Activated CD4-positive, alpha-beta T cell treated with anti-CD3 and anti-CD28 coated beads, Interleukin-2, amount 10 ng/mL, durations not matched to agents 24 days and 14 days (primary cell): Measurements from ENCODE around the gene LZTS3. TPM values are rescaled to one million over a fixed set of nuclear protein-coding genes. Genes with fewer than 3 reads are reported as not detected.
"Not testable (repeated sequence)": the region's sequence is repeated elsewhere in the genome, so short reads cannot be mapped to it uniquely, and the experiment has no call there.

ENCODE experiments used
- DNase-seq: peaks from one replicate; pipeline ENCODE4 v3.0.0; 2022
- H3K27ac Mint-ChIP-seq: one replicate; pipeline ENCODE4 v1.8.0; 2022; ENCODE audit warnings: mild to moderate bottlenecking, mixed read lengths
- H3K27me3 Mint-ChIP-seq: one replicate; pipeline ENCODE4 v1.8.0; 2022; ENCODE audit warnings: mixed read lengths
- H3K36me3 Mint-ChIP-seq: one replicate; pipeline ENCODE4 v1.8.0; 2022; ENCODE audit warnings: low read depth, mild to moderate bottlenecking, mixed read lengths
- H3K4me1 Mint-ChIP-seq: one replicate; pipeline ENCODE4 v1.8.0; 2021; ENCODE audit warnings: mixed read lengths
- H3K4me3 Mint-ChIP-seq: one replicate; pipeline ENCODE4 v1.8.0; 2022; ENCODE audit warnings: mild to moderate bottlenecking, moderate library complexity, mixed read lengths
- H3K9me3 Mint-ChIP-seq: one replicate; pipeline ENCODE4 v1.8.0; 2021; ENCODE audit warnings: mixed read lengths
- intact Hi-C: fragments of 100-400 bp; cut with micrococcal nuclease; formaldehyde crosslinking; loops from one replicate; pipeline ENCODE4 v1.15.1; 2023
- total RNA-seq: library from RNA; stranded (reverse); gene quantifications from 2 replicates; pipeline ENCODE4 v1.2.3, GENCODE V29; 2022

The LZTS3 gene
- total RNA-seq, 1 donor from 2014 or later = 0.54 TPM

GRCh38 chr20:3202965-3203314, 29.6 kb upstream of the LZTS3 start:
- H3K27me3 Mint-ChIP-seq = no peaks in the 10 kb centered on the region
- intact Hi-C loops = loop anchor here (5.0 kb wide), 1 partner anchor 46 kb away; the partner anchor contains the start of genes FASTKD5 and UBOX5
- peak overlapping the region; percentile 97 for H3K27ac Mint-ChIP-seq
- H3K36me3 Mint-ChIP-seq = peaks cover 32% of the 10 kb centered on the region
- H3K4me3 Mint-ChIP-seq = peak overlapping the region; percentile 97
- H3K4me1 Mint-ChIP-seq = peaks cover 11% of the 10 kb centered on the region
- no peaks in the 10 kb centered on the region for H3K9me3 Mint-ChIP-seq
- DNase-seq = no peak

GRCh38 chr20:3199976-3200755, 26.8 kb upstream of the LZTS3 start:
- Mint-ChIP-seq H3K27ac (no peak overlapping the region), H3K27me3 (no peaks in the 10 kb centered on the region), H3K36me3 (peaks cover 52% of the 10 kb centered on the region), H3K9me3 (no peaks in the 10 kb centered on the region), H3K4me1 (peaks cover 17% of the 10 kb centered on the region), H3K4me3 (no peak overlapping the region)
- intact Hi-C loops = loop anchor here (5.0 kb wide), 1 partner anchor 43 kb away; the partner anchor contains the start of genes FASTKD5 and UBOX5
- no peak for DNase-seq

GRCh38 chr20:3199206-3199605, 25.9 kb upstream of the LZTS3 start:
- Mint-ChIP-seq H3K27me3 (no peaks in the 10 kb centered on the region), H3K36me3 (peaks cover 54% of the 10 kb centered on the region), H3K27ac (peak overlapping the region; percentile 19), H3K9me3 (no peaks in the 10 kb centered on the region), H3K4me1 (peaks cover 16% of the 10 kb centered on the region), H3K4me3 (no peak overlapping the region)
- intact Hi-C loops = no loop called here
- DNase-seq = no peak

GRCh38 chr20:3195590-3196237, 22.4 kb upstream of the LZTS3 start:
- intact Hi-C loops = no loop called here
- Mint-ChIP-seq H3K36me3 (peaks cover 68% of the 10 kb centered on the region), H3K9me3 (no peaks in the 10 kb centered on the region), H3K4me3 (no peak overlapping the region), H3K4me1 (peaks cover 9% of the 10 kb centered on the region), H3K27me3 (no peaks in the 10 kb centered on the region), H3K27ac (peak overlapping the region; percentile 34)
- no peak for DNase-seq

GRCh38 chr20:3194617-3195280, 21.4 kb upstream of the LZTS3 start:
- no peak overlapping the region for H3K4me3 Mint-ChIP-seq

GRCh38 chr20:3193806-3194616, 20.7 kb upstream of the LZTS3 start:
- Mint-ChIP-seq H3K4me3 (no peak overlapping the region), H3K4me1 (peaks cover 9% of the 10 kb centered on the region), H3K9me3 (no peaks in the 10 kb centered on the region), H3K27me3 (no peaks in the 10 kb centered on the region), H3K27ac (no peak overlapping the region), H3K36me3 (peaks cover 63% of the 10 kb centered on the region)
- DNase-seq = no peak
- intact Hi-C loops = no loop called here

More at GRCh38 chr20:3194617-3195280, 21.4 kb upstream of the LZTS3 start:
- Mint-ChIP-seq H3K27me3 (no peaks in the 10 kb centered on the region), H3K27ac (no peak overlapping the region), H3K4me1 (peaks cover 12% of the 10 kb centered on the region), H3K36me3 (peaks cover 65% of the 10 kb centered on the region), H3K9me3 (no peaks in the 10 kb centered on the region)
- intact Hi-C loops = no loop called here
- no peak for DNase-seq

GRCh38 chr20:3192226-3193015, 19.1 kb upstream of the LZTS3 start:
- intact Hi-C loops = no loop called here
- H3K27ac Mint-ChIP-seq = no peak overlapping the region
- H3K27me3 Mint-ChIP-seq = no peaks in the 10 kb centered on the region
- peaks cover 58% of the 10 kb centered on the region for H3K36me3 Mint-ChIP-seq
- no peak for DNase-seq
- peaks cover 9% of the 10 kb centered on the region for H3K4me1 Mint-ChIP-seq
- no peak overlapping the region for H3K4me3 Mint-ChIP-seq
- no peaks in the 10 kb centered on the region for H3K9me3 Mint-ChIP-seq

- Mint-ChIP-seq H3K4me1 (peaks cover 6% of the 10 kb centered on the region), H3K4me3 (no peak overlapping the region), H3K9me3 (no peaks in the 10 kb centered on the region), H3K27ac (no peak overlapping the region), H3K36me3 (peaks cover 46% of the 10 kb centered on the region), H3K27me3 (no peaks in the 10 kb centered on the region)
- intact Hi-C loops = no loop called here
- no peak for DNase-seq
These were observed 17.3 kb upstream of the LZTS3 start for GRCh38 chr20:3190681-3191111.

- DNase-seq = no peak
- no peak overlapping the region for H3K4me3 Mint-ChIP-seq
- intact Hi-C loops = no loop called here
- H3K9me3 Mint-ChIP-seq = no peaks in the 10 kb centered on the region
- H3K36me3 Mint-ChIP-seq = peaks cover 41% of the 10 kb centered on the region
- H3K4me1 Mint-ChIP-seq = peaks cover 3% of the 10 kb centered on the region
- no peaks in the 10 kb centered on the region for H3K27me3 Mint-ChIP-seq
- H3K27ac Mint-ChIP-seq = no peak overlapping the region
These were observed 16.3 kb upstream of the LZTS3 start for GRCh38 chr20:3189561-3190131.

GRCh38 chr20:3188823-3189413, 15.6 kb upstream of the LZTS3 start:
- DNase-seq = no peak
- Mint-ChIP-seq H3K36me3 (peaks cover 40% of the 10 kb centered on the region), H3K4me1 (peaks cover 3% of the 10 kb centered on the region), H3K9me3 (no peaks in the 10 kb centered on the region), H3K4me3 (no peak overlapping the region), H3K27ac (no peak overlapping the region), H3K27me3 (no peaks in the 10 kb centered on the region)
- intact Hi-C loops = no loop called here

GRCh38 chr20:3187861-3188260, 14.5 kb upstream of the LZTS3 start:
- DNase-seq, H3K27me3 Mint-ChIP-seq, H3K4me3 Mint-ChIP-seq, H3K9me3 Mint-ChIP-seq, H3K27ac Mint-ChIP-seq, intact Hi-C loops, H3K4me1 Mint-ChIP-seq: not testable (repeated sequence)
- H3K36me3 Mint-ChIP-seq = peaks cover 38% of the 10 kb centered on the region

- DNase-seq = no peak
- H3K36me3 Mint-ChIP-seq = peaks cover 8% of the 10 kb centered on the region
- no peaks in the 10 kb centered on the region for H3K9me3 Mint-ChIP-seq
- no peaks in the 10 kb centered on the region for H3K4me1 Mint-ChIP-seq
- intact Hi-C loops = no loop called here
- H3K4me3 Mint-ChIP-seq = no peak overlapping the region
- H3K27me3 Mint-ChIP-seq = no peaks in the 10 kb centered on the region
- no peak overlapping the region for H3K27ac Mint-ChIP-seq
These were observed 10.7 kb upstream of the LZTS3 start for GRCh38 chr20:3183896-3184612.
